ENCODE data around the gene MDM2.

The MDM2 gene

GRCh38 chr12:68807576-68808387 lies at the start of gene MDM2:
TSS of gene MDM2 (plus strand) at chr12:68808177. CDS start at chr12:68808478, 301 bp downstream.
- DNase-seq (ENCODE audit: low read depth) = peak; percentile 95

- DNase-seq (ENCODE audit: low read depth) = no peak
Observed at GRCh38 chr12:68759852-68760251, 48.1 kb upstream of the MDM2 start.

GRCh38 chr12:68760806-68761441 lies 47.1 kb upstream of the MDM2 start:
- DNase-seq (ENCODE audit: low read depth) = no peak

- DNase-seq (ENCODE audit: low read depth) = no peak
Observed at GRCh38 chr12:68761442-68761812, 46.5 kb upstream of the MDM2 start.

GRCh38 chr12:68761901-68762630 lies 45.9 kb upstream of the MDM2 start:
- no peak for DNase-seq (ENCODE audit: low read depth)

GRCh38 chr12:68762691-68763090 lies 45.3 kb upstream of the MDM2 start:
- DNase-seq (ENCODE audit: low read depth) = no peak

- no peak for DNase-seq (ENCODE audit: low read depth)
Observed at GRCh38 chr12:68765696-68766095, 42.3 kb upstream of the MDM2 start.

GRCh38 chr12:68766646-68767045 lies 41.3 kb upstream of the MDM2 start:
- DNase-seq (ENCODE audit: low read depth) = no peak

GRCh38 chr12:68767191-68767590 lies 40.8 kb upstream of the MDM2 start:
- DNase-seq (ENCODE audit: low read depth) = no peak

- no peak for DNase-seq (ENCODE audit: low read depth)
Observed at GRCh38 chr12:68768431-68768939, 39.5 kb upstream of the MDM2 start.

GRCh38 chr12:68769941-68770340 lies 38.0 kb upstream of the MDM2 start:
- no peak for DNase-seq (ENCODE audit: low read depth)

GRCh38 chr12:68771223-68771925 lies 36.6 kb upstream of the MDM2 start:
- no peak for DNase-seq (ENCODE audit: low read depth)

- no peak for DNase-seq (ENCODE audit: low read depth)
Observed at GRCh38 chr12:68772714-68773113, 35.3 kb upstream of the MDM2 start.

- DNase-seq (ENCODE audit: low read depth) = no peak
Observed at GRCh38 chr12:68773582-68773981, 34.4 kb upstream of the MDM2 start.

GRCh38 chr12:68775121-68775630 lies 32.8 kb upstream of the MDM2 start:
- no peak for DNase-seq (ENCODE audit: low read depth)

- DNase-seq (ENCODE audit: low read depth) = no peak
Observed at GRCh38 chr12:68776976-68777610, 30.9 kb upstream of the MDM2 start.

GRCh38 chr12:68779280-68779679 lies 28.7 kb upstream of the MDM2 start:
- DNase-seq (ENCODE audit: low read depth) = no peak

- DNase-seq (ENCODE audit: low read depth) = no peak
Observed at GRCh38 chr12:68780731-68781130, 27.2 kb upstream of the MDM2 start.

- DNase-seq (ENCODE audit: low read depth) = no peak
Observed at GRCh38 chr12:68781728-68782127, 26.2 kb upstream of the MDM2 start.

- DNase-seq (ENCODE audit: low read depth) = no peak
Observed at GRCh38 chr12:68784015-68784414, 24.0 kb upstream of the MDM2 start.

GRCh38 chr12:68785358-68785757 lies 22.6 kb upstream of the MDM2 start:
- DNase-seq (ENCODE audit: low read depth) = no peak

Data from activated T-cell treated with anti-CD3 and anti-CD28 coated beads for 48 hours (primary cell).